Middle frontal gyrus (tissue), 1 donor: ENCODE measurements around the gene AZGP1.
"Not testable (repeated sequence)": the region's sequence is repeated elsewhere in the genome, so short reads cannot be mapped to it uniquely, and the experiment has no call there.

Experiments used
- DNase-seq: peaks from one replicate; pipeline ENCODE4 v3.0.0-alpha.2; 2015; ENCODE audit warnings: low spot score; ENCODE audit errors: extremely low spot score

Gene AZGP1

GRCh38 chr7:99975782-99976521 lies at the start of gene AZGP1:
Gene AZGP1 (minus strand): TSS chr7:99976031. CDS start chr7:99976020, 11 bp downstream.
- DNase-seq, result no peak

- no peak for DNase-seq
Measured at GRCh38 chr7:100024020-100024619, 48.3 kb upstream of the AZGP1 start.

- no peak for DNase-seq
Measured at GRCh38 chr7:100023526-100023925, 47.7 kb upstream of the AZGP1 start.

- no peak for DNase-seq
Measured at GRCh38 chr7:100022621-100023020, 46.8 kb upstream of the AZGP1 start.

GRCh38 chr7:100021297-100021696 lies 45.5 kb upstream of the AZGP1 start:
- no peak for DNase-seq

GRCh38 chr7:100019908-100020307 lies 44.1 kb upstream of the AZGP1 start:
- DNase-seq, result no peak

- DNase-seq, result no peak
Measured at GRCh38 chr7:100017875-100018274, 42.0 kb upstream of the AZGP1 start.

GRCh38 chr7:100017300-100017699 lies 41.5 kb upstream of the AZGP1 start:
- DNase-seq, result no peak

- peak; percentile 56 for DNase-seq
Measured at GRCh38 chr7:100016215-100016901, 40.5 kb upstream of the AZGP1 start.

GRCh38 chr7:100015232-100016214 lies 39.7 kb upstream of the AZGP1 start, which contains the start of gene ZKSCAN1:
Gene ZKSCAN1 (plus strand): TSS chr7:100015596. CDS start chr7:100023507, 7,911 bp downstream.
- peak; percentile 87 for DNase-seq

- DNase-seq, result no peak
Measured at GRCh38 chr7:100013328-100013676, 37.5 kb upstream of the AZGP1 start.

GRCh38 chr7:100012385-100013327 lies 36.8 kb upstream of the AZGP1 start:
- not testable (repeated sequence) for DNase-seq

- no peak for DNase-seq
Measured at GRCh38 chr7:100011516-100011915, 35.7 kb upstream of the AZGP1 start.

GRCh38 chr7:100010901-100011300 lies 35.1 kb upstream of the AZGP1 start:
- no peak for DNase-seq

GRCh38 chr7:100009952-100010351 lies 34.1 kb upstream of the AZGP1 start:
- not testable (repeated sequence) for DNase-seq

- no peak for DNase-seq
Measured at GRCh38 chr7:100008525-100008924, 32.7 kb upstream of the AZGP1 start.

GRCh38 chr7:100007887-100008286 lies 32.1 kb upstream of the AZGP1 start:
- DNase-seq, result no peak

GRCh38 chr7:100003711-100004661 lies 28.2 kb upstream of the AZGP1 start:
- no peak for DNase-seq

GRCh38 chr7:100000239-100000638 lies 24.4 kb upstream of the AZGP1 start:
- DNase-seq, result no peak
